H1 (cell line): Measurements from ENCODE around the gene MECR. TPM values are rescaled to one million over a fixed set of nuclear protein-coding genes. Genes with fewer than 3 reads are reported as not detected.
A peak's percentile ranks its signal among the peaks of the same experiment; 100 is the strongest.

ENCODE experiments used
- CTCF ChIA-PET: fragments of 300-600 bp; sonication (Branson Sonifier 250); formaldehyde crosslinking; loops from one replicate; lab custom pipeline; 2021; ENCODE audit not compliant: partially characterized antibody; lab: Charles Lee
- POLR2A ChIA-PET: fragments of 300-600 bp; sonication (Branson Sonifier 250); formaldehyde crosslinking; loops from one replicate; lab custom pipeline; 2021; ENCODE audit warnings: inconsistent platforms; ENCODE audit not compliant: partially characterized antibody; lab: Charles Lee
- DNase-seq, 2 experiments: peaks; one replicate each; pipeline versions ENCODE4 v3.0.0 to v3.0.0-alpha.2; 2010 to 2022; ENCODE audit warnings: low spot score in 2 of 2, low read depth in 1 of 2, mixed read lengths in 1 of 2
- FAIRE-seq: peaks from 2 replicates; lab custom pipeline; 2011; peaks lifted over from hg19 to GRCh38; lab: Jason Lieb, UNC
- H2AFZ ChIP-seq: 2 replicates; pipeline ENCODE4 v1.8.1; 2012; ENCODE audit warnings: low read length, inconsistent platforms
- H2AK5ac ChIP-seq: 2 replicates; pipeline ENCODE4 v1.6.1; 2013; ENCODE audit warnings: low read depth, low read length
- H2BK120ac ChIP-seq: replicated peaks from 2 replicates; pipeline ENCODE3; 2013; ENCODE audit warnings: low read depth, low read length, inconsistent platforms
- H2BK12ac ChIP-seq: 2 replicates; pipeline ENCODE4 v1.6.1; 2013; ENCODE audit warnings: low read depth, low read length
- H2BK15ac ChIP-seq: 2 replicates; pipeline ENCODE4 v1.6.1; 2013; ENCODE audit warnings: low read length
- H2BK20ac ChIP-seq: 2 replicates; pipeline ENCODE4 v1.6.1; 2013; ENCODE audit warnings: low read length
- H2BK5ac ChIP-seq: 2 replicates; pipeline ENCODE4 v1.6.1; 2013; ENCODE audit warnings: low read depth, low read length
- H3K14ac ChIP-seq: 2 replicates; pipeline ENCODE4 v1.6.1; 2013; ENCODE audit warnings: inconsistent platforms; ENCODE audit not compliant: insufficient read length
- H3K18ac ChIP-seq: 2 replicates; pipeline ENCODE4 v1.6.1; 2013; ENCODE audit warnings: low read length; ENCODE audit errors: extremely low read depth
- H3K23ac ChIP-seq: 2 replicates; pipeline ENCODE4 v1.6.1; 2013; ENCODE audit warnings: inconsistent platforms; ENCODE audit not compliant: insufficient read length
- H3K23me2 ChIP-seq: 2 replicates; pipeline ENCODE4 v1.6.1; 2013; ENCODE audit warnings: low read depth, low read length
- H3K27ac ChIP-seq: 2 replicates; pipeline ENCODE4 v1.6.1; 2011; ENCODE audit warnings: low read depth, low read length, inconsistent platforms
- H3K27me3 ChIP-seq, 4 experiments: replicated peaks in 1 of 4; 1 replicate in 1 of 4; 2 replicates in 3 of 4; pipeline versions ENCODE4 v1.6.1 to v1.8.1; 2011 to 2013; ENCODE audit warnings: low read length in 3 of 4, mild to moderate bottlenecking in 3 of 4, inconsistent platforms in 2 of 4, mixed read lengths in 2 of 4, moderate library complexity in 1 of 4; ENCODE audit not compliant: control insufficient read depth in 3 of 4, insufficient read depth in 3 of 4; ENCODE audit errors: extremely low read depth in 1 of 4
- H3K36me3 ChIP-seq, 4 experiments: 2 replicates each; pipeline versions ENCODE4 v1.6.1 to v1.8.1; 2011 to 2013; ENCODE audit warnings: mild to moderate bottlenecking in 4 of 4, low read length in 3 of 4, moderate library complexity in 2 of 4, control low read depth in 1 of 4, inconsistent platforms in 1 of 4; ENCODE audit not compliant: insufficient read depth in 4 of 4, control insufficient read depth in 2 of 4
- H3K4ac ChIP-seq: replicated peaks from 2 replicates; pipeline ENCODE3; 2013; ENCODE audit warnings: low read length, low read depth, mixed read lengths, inconsistent platforms; ENCODE audit not compliant: insufficient read length
- H3K4me1 ChIP-seq, 4 experiments: replicated peaks in 1 of 4; 1 replicate in 1 of 4; 2 replicates in 3 of 4; pipeline versions ENCODE4 v1.6.1 to v1.8.1; 2011 to 2013; ENCODE audit warnings: low read length in 3 of 4, inconsistent platforms in 2 of 4, mixed read lengths in 1 of 4; ENCODE audit not compliant: insufficient read depth in 4 of 4, control insufficient read depth in 3 of 4
- H3K4me2 ChIP-seq, 2 experiments: 2 replicates each; pipeline versions ENCODE4 v1.6.1 to v1.8.1; 2011 to 2013; ENCODE audit warnings: low read depth in 2 of 2, low read length in 2 of 2, control low read depth in 1 of 2, inconsistent platforms in 1 of 2, mild to moderate bottlenecking in 1 of 2; ENCODE audit not compliant: insufficient read depth in 1 of 2
- H3K4me3 ChIP-seq, 4 experiments: fragments of 200-600, 300-600 bp in 1 of 4; sonication (generic), shearing (Covaris generic), sonication (Bioruptor Twin) in 1 of 4; 2 replicates each; pipeline versions ENCODE4 v1.5.1 to v1.8.1; 2011 to 2016; ENCODE audit warnings: low read length in 4 of 4, low read depth in 3 of 4, control low read depth in 2 of 4, inconsistent platforms in 2 of 4, mild to moderate bottlenecking in 2 of 4, mixed read lengths in 1 of 4, moderate library complexity in 1 of 4; ENCODE audit not compliant: insufficient read depth in 2 of 4; ENCODE audit errors: extremely low read depth in 1 of 4
- H3K56ac ChIP-seq: replicated peaks from 2 replicates; pipeline ENCODE3; 2013; ENCODE audit warnings: low read depth, mild to moderate bottlenecking, mixed read lengths, low read length, inconsistent platforms; ENCODE audit not compliant: insufficient read length
- H3K79me1 ChIP-seq: 2 replicates; pipeline ENCODE4 v1.6.1; 2013; ENCODE audit warnings: low read depth, low read length, control low read depth
- H3K79me2 ChIP-seq, 2 experiments: 2 replicates each; pipeline versions ENCODE4 v1.6.1 to v1.8.1; 2012 to 2013; ENCODE audit warnings: low read length in 2 of 2, mild to moderate bottlenecking in 2 of 2, inconsistent platforms in 1 of 2; ENCODE audit not compliant: insufficient read depth in 2 of 2, control insufficient read depth in 1 of 2
- H3K9ac ChIP-seq, 4 experiments: replicated peaks in 1 of 4; 1 replicate in 1 of 4; 2 replicates in 3 of 4; pipeline versions ENCODE4 v1.6.1 to v1.8.1; 2011 to 2013; ENCODE audit warnings: low read depth in 3 of 4, low read length in 3 of 4, control low read depth in 2 of 4, mild to moderate bottlenecking in 2 of 4, moderate library complexity in 2 of 4, inconsistent platforms in 1 of 4; ENCODE audit errors: extremely low read depth in 1 of 4
- H3K9me3 ChIP-seq, 2 experiments: 2 replicates each; pipeline versions ENCODE4 v1.6.1 to v1.8.1; 2012 to 2013; ENCODE audit warnings: mild to moderate bottlenecking in 2 of 2, moderate library complexity in 2 of 2, control low read depth in 1 of 2, inconsistent platforms in 1 of 2, low read depth in 1 of 2, low read length in 1 of 2, mixed read lengths in 1 of 2; ENCODE audit not compliant: insufficient read depth in 2 of 2
- H4K20me1 ChIP-seq, 2 experiments: replicated peaks in 1 of 2; 2 replicates each; pipeline versions ENCODE3 to v1.8.1; 2011 to 2013; ENCODE audit warnings: inconsistent platforms in 2 of 2, low read length in 2 of 2, mild to moderate bottlenecking in 1 of 2; ENCODE audit not compliant: insufficient read depth in 2 of 2, control insufficient read depth in 1 of 2
- H4K5ac ChIP-seq: 2 replicates; pipeline ENCODE4 v1.6.1; 2013; ENCODE audit warnings: low read length, low read depth, mixed read lengths, inconsistent platforms; ENCODE audit not compliant: insufficient read length
- H4K8ac ChIP-seq: 2 replicates; pipeline ENCODE4 v1.8.0; 2013; ENCODE audit warnings: mild to moderate bottlenecking, moderate library complexity, low read length, inconsistent platforms; ENCODE audit not compliant: insufficient read depth; ENCODE audit errors: extremely low read depth
- H4K91ac ChIP-seq: replicated peaks from 2 replicates; pipeline ENCODE3; 2013; ENCODE audit warnings: low read length, mixed read lengths, inconsistent platforms; ENCODE audit not compliant: insufficient read length
- HDAC6 ChIP-seq: IDR thresholded peaks from one replicate; pipeline ENCODE4 v1.7.1; 2012; ENCODE audit warnings: low read depth, mild to moderate bottlenecking, inconsistent platforms, low read length, moderate library complexity
- NANOG ChIP-seq: IDR thresholded peaks from 2 replicates; pipeline ENCODE4 v1.6.1; 2011; ENCODE audit warnings: low read length, low read depth, mild to moderate bottlenecking, inconsistent platforms; ENCODE audit not compliant: insufficient read depth, poor library complexity, severe bottlenecking
- POLR2AphosphoS5 ChIP-seq: IDR thresholded peaks from 2 replicates; pipeline ENCODE4 v1.6.1; 2011; ENCODE audit warnings: low read depth, low read length
- SAP30 ChIP-seq: fragments of 300-600 bp; sonication (generic); IDR thresholded peaks from 2 replicates; pipeline ENCODE4 v1.7.1; 2012; ENCODE audit warnings: low read length, moderate library complexity, mild to moderate bottlenecking, inconsistent platforms; ENCODE audit not compliant: insufficient read depth, insufficient replicate concordance
- SP4 ChIP-seq: IDR thresholded peaks from 2 replicates; pipeline ENCODE4 v1.6.1; 2012; ENCODE audit warnings: low read length, inconsistent platforms
- TAF1 ChIP-seq: IDR thresholded peaks from 2 replicates; pipeline ENCODE4 v1.6.1; 2011; ENCODE audit warnings: mild to moderate bottlenecking, low read depth, low read length
- TCF12 ChIP-seq: IDR thresholded peaks from 2 replicates; pipeline ENCODE4 v1.6.1; 2011; ENCODE audit warnings: low read depth, mild to moderate bottlenecking, low read length
- ZNF274 ChIP-seq: IDR thresholded peaks from 2 replicates; pipeline ENCODE4 v1.7.0; 2012; ENCODE audit warnings: low read length, borderline replicate concordance; ENCODE audit errors: extremely low read depth
- WGBS, 2 experiments: shearing (Covaris generic) in 1 of 2; methylation state at CpG; one replicate each; pipeline versions ENCODE4 v1.1.6 to v1.1.7; 2013 to 2015; ENCODE audit warnings: low lambda C conversion rate in 2 of 2, mixed read lengths in 2 of 2, inconsistent platforms in 1 of 2, low coverage in 1 of 2, missing lambda C conversion rate in 1 of 2; ENCODE audit not compliant: insufficient replicate concordance in 2 of 2, insufficient coverage in 1 of 2, insufficient read length in 1 of 2; ENCODE audit errors: extremely low coverage in 1 of 2, missing lambda C conversion rate in 1 of 2; 5-methylcytosine and 5-hydroxymethylcytosine counted together
- polyA plus RNA-seq, 7 experiments: library from polyadenylated mRNA; depleted of rRNA in 3 of 7; stranded (reverse) in 5 of 7; unstranded in 2 of 7; fragments of >200 nt in 5 of 7; fragments of 200-250 nt in 2 of 7; gene quantifications; 1 replicate in 5 of 7; 2 replicates in 1 of 7; 4 replicates in 1 of 7; pipeline versions ENCODE4 v1.2.1 to v1.2.3, GENCODE V29; 2011 to 2013; ENCODE audit warnings: missing spikeins in 2 of 7, mixed read lengths in 2 of 7
- total RNA-seq: library from RNA; stranded (reverse); fragmentation: NEBNext Ultra II Directional; extraction: Animal tissue kit (Norgen Biotek cat#: 25700); gene quantifications from 2 replicates; pipeline ENCODE4 v1.2.1, GENCODE V29; 2021

MECR gene
- total and polyA plus RNA-seq, 2 of the 8 experiments (the other 6 are each of a cell fraction or from before 2014, with no cell fraction given) = 24.2 to 24.4 TPM

DNA sequence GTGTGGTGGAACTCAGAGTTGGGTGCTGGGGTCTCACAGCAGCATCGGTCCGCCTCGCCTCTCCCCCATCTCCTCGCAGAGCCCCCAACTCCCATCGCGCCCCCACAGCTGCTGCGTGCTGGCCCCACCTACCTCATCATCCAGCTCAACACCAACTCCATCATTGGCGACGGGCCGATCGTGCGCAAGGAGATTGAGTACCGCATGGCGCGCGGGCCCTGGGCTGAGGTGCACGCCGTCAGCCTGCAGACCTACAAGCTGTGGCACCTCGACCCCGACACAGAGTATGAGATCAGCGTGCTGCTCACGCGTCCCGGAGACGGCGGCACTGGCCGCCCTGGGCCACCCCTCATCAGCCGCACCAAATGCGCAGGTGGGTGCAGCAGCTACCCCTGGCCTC lies 29.8 kb upstream of the MECR start:
- no peak overlapping the region for H3K4ac ChIP-seq
- H3K56ac ChIP-seq = no peak overlapping the region
- H4K20me1 ChIP-seq = peaks cover 0 to 8% of the 10 kb centered on the region in 2 experiments
- 25% methylated on average over 29 of the region's 29 CpGs; no CpG with 5 or more reads in 1 of the 2 experiments for WGBS, 2 experiments
- H2AFZ ChIP-seq = 0 out of 2 replicates have a peak overlapping the region, but pooled peaks have one; percentile 40
- peak overlapping the region; percentile 45 for H4K8ac ChIP-seq
- no peak for FAIRE-seq
- H4K91ac ChIP-seq = peak overlapping the region; percentile 52
- H3K79me1 ChIP-seq = no peaks in the 10 kb centered on the region
- peaks cover 8 to 23% (median 16%) of the 10 kb centered on the region in 4 experiments for H3K4me1 ChIP-seq
- ChIA-PET CTCF (interaction anchor here (0.6 to 1.7 kb wide), 11 partner anchors 10 to 846 kb away, joined by 3 to 9 read pairs (median 4); no protein-coding TSS in a partner anchor), POLR2A (interaction anchor here (0.7 to 2.6 kb wide), 5 partner anchors 10 to 32 kb away, joined by 3 to 11 read pairs (median 6); no protein-coding TSS in a partner anchor)
- peak overlapping the region; percentile 16 for H4K5ac ChIP-seq
- no peak overlapping the region for H2BK5ac ChIP-seq
- H3K27ac ChIP-seq = no peak overlapping the region
- H3K27me3 ChIP-seq = peaks cover 7 to 33% (median 27%) of the 10 kb centered on the region in 4 experiments
- H3K23me2 ChIP-seq = peaks cover 14% of the 10 kb centered on the region; the same call in 1 of the 2 replicates
- no peak overlapping the region for H3K14ac ChIP-seq
- H3K36me3 ChIP-seq = no peaks in the 10 kb centered on the region; a peak in 1 of 8 replicates
- DNase-seq = no peak
- no peak overlapping the region for H3K23ac ChIP-seq
- H2BK120ac ChIP-seq = no peak overlapping the region
- H3K4me3 ChIP-seq = peak overlapping the region; percentile 52 to 69 (median 58)
- H2AK5ac ChIP-seq = no peak overlapping the region
- H3K4me2 ChIP-seq = peak overlapping the region; percentile 62 to 85
- H2BK12ac ChIP-seq = no peak overlapping the region
- no peaks in the 10 kb centered on the region; a peak in 1 of 4 replicates for H3K9me3 ChIP-seq
- no peak overlapping the region for H2BK20ac ChIP-seq
- no peak overlapping the region for H2BK15ac ChIP-seq
- H3K9ac ChIP-seq = peak overlapping the region in 1 of 4 experiments; percentile 39; a peak in 3 of 7 replicates
- H3K18ac ChIP-seq = 0 out of 2 replicates have a peak overlapping the region, but pooled peaks have one; percentile 60
- no peaks in the 10 kb centered on the region for H3K79me2 ChIP-seq
- TF ChIP-seq ZNF274 = no peak
- TF ChIP-seq NANOG = no peak
- TF ChIP-seq POLR2AphosphoS5 = 0 out of 2 replicates have a peak, but pooled peaks have one; percentile 24
- TF ChIP-seq SAP30 = no peak
- TF ChIP-seq TAF1 = 0 out of 2 replicates have a peak, but pooled peaks have one; percentile 23
- no peak for TF ChIP-seq SP4
- no peak for TF ChIP-seq HDAC6
- TF ChIP-seq TCF12 = no peak
